RCC 7860 (cell line): ENCODE data around the gene CYP2A6.
"Not testable (repeated sequence)": the region's sequence is repeated elsewhere in the genome, so short reads cannot be mapped to it uniquely, and the experiment has no call there.

Source experiments
- DNase-seq: peaks from one replicate; pipeline ENCODE4 v3.0.0-alpha.2; 2015; ENCODE audit warnings: low spot score
- FAIRE-seq: peaks from 2 replicates; lab custom pipeline; 2012; peaks lifted over from hg19 to GRCh38; lab: Jason Lieb, UNC

The CYP2A6 gene

GRCh38 chr19:40822704-40823553 lies 27.3 kb downstream of the CYP2A6 start:
- FAIRE-seq, result not testable (repeated sequence)
- DNase-seq, result peak; percentile 72

GRCh38 chr19:40822161-40822560 lies 28.1 kb downstream of the CYP2A6 start:
- DNase-seq, result no peak
- no peak for FAIRE-seq

GRCh38 chr19:40819479-40820234 lies 30.6 kb downstream of the CYP2A6 start:
- FAIRE-seq, DNase-seq: not testable (repeated sequence)

- FAIRE-seq, DNase-seq: not testable (repeated sequence)
Measured at GRCh38 chr19:40818480-40819399, 31.5 kb downstream of the CYP2A6 start.

- DNase-seq (no peak), FAIRE-seq (no peak)
Measured at GRCh38 chr19:40815223-40815622, 35.0 kb downstream of the CYP2A6 start.

GRCh38 chr19:40813182-40813581 lies 37.1 kb downstream of the CYP2A6 start:
- FAIRE-seq (no peak), DNase-seq (no peak)

- not testable (repeated sequence) for DNase-seq, FAIRE-seq
Measured at GRCh38 chr19:40812571-40812970, 37.7 kb downstream of the CYP2A6 start.

GRCh38 chr19:40811478-40812341 lies 38.5 kb downstream of the CYP2A6 start:
- no peak for DNase-seq
- no peak for FAIRE-seq

GRCh38 chr19:40810649-40811408 lies 39.4 kb downstream of the CYP2A6 start:
- not testable (repeated sequence) for DNase-seq, FAIRE-seq

- no peak for FAIRE-seq
- no peak for DNase-seq
Measured at GRCh38 chr19:40810160-40810559, 40.1 kb downstream of the CYP2A6 start.

- FAIRE-seq (no peak), DNase-seq (no peak)
Measured at GRCh38 chr19:40809358-40810086, 40.7 kb downstream of the CYP2A6 start.

GRCh38 chr19:40808497-40808896 lies 41.8 kb downstream of the CYP2A6 start:
- DNase-seq (no peak), FAIRE-seq (no peak)

GRCh38 chr19:40808021-40808325 lies 42.3 kb downstream of the CYP2A6 start:
- FAIRE-seq, result no peak
- DNase-seq, result no peak

GRCh38 chr19:40807147-40808020 lies 42.9 kb downstream of the CYP2A6 start:
- DNase-seq, result no peak
- no peak for FAIRE-seq

- FAIRE-seq (no peak), DNase-seq (peak; percentile 67)
Measured at GRCh38 chr19:40806423-40807146, 43.7 kb downstream of the CYP2A6 start.

- DNase-seq (no peak), FAIRE-seq (no peak)
Measured at GRCh38 chr19:40805258-40805868, 44.9 kb downstream of the CYP2A6 start.
